ENCODE data around the gene ITFG1.

Gene ITFG1

DNA sequence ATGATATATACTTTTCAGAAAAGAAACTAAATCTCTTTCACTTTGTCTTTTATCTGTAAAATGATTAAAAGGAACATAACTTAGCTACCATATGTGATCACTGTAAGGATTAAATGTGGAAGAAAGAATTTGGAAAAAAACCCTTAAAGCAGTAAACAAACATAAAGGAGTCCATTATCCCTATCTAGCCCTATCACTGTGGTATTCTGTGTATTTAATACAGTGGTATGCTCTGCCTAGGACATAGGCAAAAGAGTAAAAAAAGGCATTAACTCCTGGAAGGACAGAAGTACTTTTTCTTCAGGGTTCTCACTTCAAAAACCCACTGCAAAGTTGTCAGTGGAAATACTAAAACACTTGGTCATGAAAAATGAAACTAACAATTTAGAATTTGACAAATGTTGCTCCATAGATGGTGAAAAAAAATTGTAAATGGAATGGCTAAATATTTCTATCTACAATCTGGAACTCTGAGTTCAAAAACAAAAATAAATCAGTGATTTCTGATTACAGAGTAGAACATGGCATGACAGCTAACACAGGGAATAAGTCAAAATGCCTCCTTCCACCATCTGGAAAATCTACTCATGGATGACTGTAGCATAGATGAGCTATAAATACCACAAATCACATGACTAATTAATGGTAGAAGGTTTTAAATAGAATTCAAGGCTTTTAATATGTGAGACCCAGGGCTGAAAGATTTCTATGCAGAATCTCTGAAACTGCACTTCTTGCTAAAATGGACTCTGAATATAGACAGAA lies 140.1 kb downstream of the ITFG1 start:
- DNase-seq: no peak

DNA sequence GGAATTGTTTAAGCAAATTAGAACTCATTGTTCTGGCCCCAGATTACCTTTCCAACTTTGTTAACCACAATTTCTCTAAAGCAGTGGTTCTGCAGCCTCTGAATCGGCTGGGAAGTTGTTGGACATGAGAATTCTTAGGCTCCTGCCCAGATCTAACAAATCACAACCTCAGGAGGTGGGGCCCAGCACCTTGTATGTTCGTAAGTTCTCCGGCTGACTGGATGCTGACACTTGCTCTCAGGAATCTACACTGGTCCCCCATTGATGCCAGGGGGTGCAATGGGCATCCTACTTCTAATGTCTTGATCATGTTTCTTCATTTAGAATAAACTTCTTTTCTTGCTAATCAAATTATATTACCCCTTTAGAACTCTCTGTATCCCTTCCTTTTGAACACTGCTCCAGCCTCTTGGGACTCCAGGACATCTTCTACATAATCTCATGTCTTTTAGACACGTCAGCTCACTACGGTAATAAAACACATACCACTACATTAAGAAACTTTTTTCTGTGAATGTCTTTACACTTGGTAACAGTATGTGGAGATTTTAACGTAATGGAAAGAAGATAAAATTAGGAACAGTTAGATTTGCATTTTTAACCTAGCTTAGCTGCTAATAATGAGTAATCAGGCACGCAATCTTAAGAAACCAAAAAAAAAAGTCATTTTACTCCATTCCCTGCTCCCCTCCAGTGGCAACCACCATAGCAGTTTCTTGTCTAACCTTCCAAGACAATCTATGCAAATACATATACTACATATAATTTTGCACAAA lies 143.2 kb downstream of the ITFG1 start:
- DNase-seq: no peak

DNA sequence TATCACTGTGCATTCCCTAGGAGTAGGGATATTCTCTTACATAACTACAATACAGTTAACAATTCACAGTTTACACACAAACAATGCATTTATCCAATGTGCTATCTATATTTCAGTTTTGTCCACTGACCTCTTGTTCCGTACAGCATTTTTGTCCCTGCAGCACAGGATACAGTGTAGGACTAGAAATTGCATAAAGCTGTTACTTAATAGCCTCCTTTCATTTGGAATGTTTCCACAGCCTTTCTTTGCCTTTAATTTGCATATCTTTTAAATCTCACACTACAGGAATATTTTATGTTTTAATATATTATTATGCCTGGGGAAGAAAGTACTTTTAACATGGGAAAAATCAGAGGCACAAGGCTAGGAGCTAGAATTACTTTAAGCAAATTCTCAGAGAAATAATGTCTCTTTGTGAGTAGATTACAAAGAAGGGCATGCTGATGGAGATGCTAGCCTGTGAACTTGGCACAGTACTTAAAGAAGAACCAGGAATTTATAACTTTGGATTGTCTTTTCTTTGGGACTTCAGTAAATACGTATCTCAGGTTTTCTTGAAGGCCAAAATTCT lies 144.3 kb downstream of the ITFG1 start:
- DNase-seq: no peak

DNA sequence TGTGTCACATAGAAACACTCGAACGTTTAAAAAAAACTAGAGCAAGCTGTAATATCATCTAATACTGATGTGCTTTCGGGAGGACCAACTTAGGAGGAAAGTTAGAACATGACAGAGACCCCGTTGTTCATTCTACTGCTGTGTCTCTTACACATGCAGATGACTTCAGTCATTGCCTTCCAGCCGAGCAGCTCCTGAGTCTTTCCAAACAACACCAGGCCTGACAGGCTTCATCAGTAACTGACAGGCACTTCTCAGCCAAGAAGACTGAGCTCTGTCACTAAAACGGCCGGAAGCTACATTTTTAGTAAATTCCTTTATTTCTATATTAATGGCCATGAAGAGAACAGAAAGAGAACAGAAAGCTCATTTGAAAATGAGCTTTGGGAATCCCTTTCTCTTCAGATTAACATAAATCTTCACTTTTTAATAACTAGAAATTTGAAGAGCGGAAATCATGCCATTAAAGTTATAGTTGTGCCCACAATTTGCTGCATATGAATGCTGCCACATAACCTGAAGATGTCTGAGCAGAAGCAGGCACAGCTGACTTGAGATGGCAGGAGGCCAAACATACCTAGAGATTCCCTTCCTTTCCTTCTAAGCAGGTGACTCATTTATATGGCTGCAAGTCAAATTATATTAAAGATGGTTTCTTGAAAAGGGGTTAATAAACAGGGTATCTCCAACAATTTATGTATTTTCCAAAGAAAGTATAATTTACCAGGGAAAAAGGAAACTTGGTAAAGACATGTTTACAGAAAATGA lies 148.9 kb downstream of the ITFG1 start:
- DNase-seq: no peak

DNA sequence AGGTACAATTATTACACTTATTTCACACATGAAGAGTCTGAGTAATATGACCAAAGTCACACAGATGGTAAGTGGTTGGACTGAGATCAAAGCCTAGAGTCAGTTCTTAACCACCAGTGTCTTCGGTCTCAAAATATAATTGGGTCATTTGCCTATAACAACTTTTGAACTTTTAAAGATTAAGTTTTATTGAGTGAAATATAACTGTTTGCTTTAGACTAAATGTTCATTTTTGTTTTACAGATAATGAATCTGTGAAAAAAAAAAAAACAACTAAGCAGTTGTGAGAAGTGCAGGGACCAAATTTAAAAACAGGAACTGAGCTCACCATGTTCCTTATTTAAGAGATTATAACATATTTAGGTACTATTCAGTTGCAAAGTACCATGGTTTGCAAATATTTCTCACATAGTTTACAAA lies 150.1 kb downstream of the ITFG1 start:
- no peak for DNase-seq

DNA sequence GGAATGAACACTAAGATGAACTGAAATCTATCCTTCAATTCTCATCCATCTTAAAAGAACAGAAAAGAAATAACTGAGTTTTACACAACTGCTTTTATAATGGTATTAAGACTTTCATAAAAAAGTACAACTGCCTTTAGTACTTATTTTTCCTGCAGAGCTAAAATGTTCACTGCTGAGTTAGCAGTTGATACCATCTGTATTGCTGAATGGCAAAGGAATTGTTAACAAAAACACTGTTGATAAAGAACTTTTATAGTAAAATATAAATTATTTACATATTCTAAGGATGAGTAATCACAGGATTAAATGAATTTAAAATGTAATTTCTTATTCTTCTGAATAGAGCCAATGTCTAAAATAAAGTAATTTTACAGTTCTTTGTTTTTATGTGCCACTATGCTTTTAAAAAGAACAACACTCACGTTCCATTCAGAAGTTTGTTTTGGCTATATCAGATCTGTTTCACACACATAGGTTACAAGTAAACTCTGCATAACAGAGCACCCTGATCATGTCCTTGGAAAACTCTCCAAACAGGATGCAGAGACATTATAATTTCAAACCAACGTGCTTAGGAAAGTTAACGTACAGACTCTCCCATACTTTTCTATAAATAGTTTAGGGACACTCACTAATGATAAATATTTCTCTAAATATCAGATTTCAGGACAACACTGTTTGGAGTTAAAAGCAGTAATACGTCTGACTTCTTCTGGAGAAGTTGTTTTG lies 151.1 kb downstream of the ITFG1 start:
- DNase-seq: no peak

DNA sequence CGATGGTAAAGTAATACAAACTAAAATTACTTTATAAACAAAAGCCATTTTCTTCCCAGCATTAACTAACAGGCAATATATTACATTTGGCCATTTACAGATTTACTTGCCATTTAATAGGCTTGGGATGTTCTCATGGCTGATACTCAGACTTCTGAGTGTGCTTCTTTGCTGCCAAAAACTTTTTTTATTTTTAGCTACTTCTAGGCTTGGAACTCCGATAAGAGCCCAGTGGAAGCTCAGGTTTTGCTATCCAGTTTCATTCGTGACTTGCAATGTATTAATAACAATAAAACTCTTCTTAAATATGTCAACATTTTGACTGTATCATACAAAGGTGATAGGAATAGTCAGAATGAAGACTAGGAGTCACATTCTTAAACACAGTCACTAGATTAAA lies 152.3 kb downstream of the ITFG1 start:
- no peak for DNase-seq

DNA sequence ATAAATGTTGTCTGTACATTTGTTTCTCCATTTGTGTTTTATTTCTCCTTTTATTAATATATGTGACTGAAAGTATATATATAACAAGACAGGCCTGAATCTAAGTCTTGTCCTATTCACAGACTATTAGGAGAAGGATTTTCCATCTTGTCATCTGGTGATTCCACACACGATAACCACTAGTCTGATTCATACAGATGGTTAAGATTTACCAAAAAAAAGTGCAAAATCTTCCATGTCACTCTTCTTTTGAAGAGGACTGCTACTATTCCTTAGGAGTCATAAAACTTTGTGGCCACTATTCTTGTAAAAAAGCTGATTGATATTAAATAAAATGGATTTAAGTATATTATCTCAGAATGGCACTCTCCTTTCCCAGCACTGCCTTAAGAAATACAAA lies 156.3 kb downstream of the ITFG1 start:
- no peak for DNase-seq

DNA sequence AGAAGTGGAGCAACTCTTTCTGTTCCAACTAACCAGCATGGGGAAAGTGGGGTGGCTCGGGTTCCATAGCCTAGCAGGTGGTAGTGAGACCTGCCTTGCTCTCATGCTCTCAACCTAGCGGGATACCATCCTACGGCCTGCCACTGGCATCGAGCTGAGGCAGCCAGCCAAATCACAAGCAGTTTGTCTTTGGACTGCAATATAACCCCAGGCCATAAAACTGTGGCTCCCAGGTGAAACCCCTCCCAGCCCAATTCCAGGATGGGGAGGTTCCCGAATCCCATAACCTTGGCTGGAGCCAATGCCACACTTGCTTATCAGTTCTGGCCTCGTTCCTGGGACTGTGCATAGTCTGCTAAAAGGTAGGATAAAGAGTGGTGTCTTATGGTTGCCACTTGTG lies 161.3 kb downstream of the ITFG1 start:
- DNase-seq: no peak

DNA sequence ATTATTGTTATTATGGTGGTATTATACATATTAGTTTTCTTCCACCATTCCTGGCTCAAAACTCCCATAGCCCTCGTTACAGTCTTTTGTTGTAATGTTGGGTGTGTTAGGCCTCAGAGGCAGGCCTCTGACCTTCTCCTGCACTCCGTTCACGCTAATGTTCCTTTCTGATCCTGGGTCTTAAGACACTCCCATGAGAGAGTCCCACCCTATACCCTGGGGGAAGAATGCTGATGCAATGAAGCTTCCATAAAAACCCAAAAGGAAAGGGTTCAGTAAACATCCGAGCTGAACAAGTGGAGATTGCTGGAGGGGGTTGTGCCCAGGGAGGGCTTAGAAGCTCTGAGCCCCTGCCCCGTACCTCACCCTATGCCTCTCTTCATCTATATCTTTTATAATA lies 175.9 kb downstream of the ITFG1 start:
- no peak for DNase-seq

DNA sequence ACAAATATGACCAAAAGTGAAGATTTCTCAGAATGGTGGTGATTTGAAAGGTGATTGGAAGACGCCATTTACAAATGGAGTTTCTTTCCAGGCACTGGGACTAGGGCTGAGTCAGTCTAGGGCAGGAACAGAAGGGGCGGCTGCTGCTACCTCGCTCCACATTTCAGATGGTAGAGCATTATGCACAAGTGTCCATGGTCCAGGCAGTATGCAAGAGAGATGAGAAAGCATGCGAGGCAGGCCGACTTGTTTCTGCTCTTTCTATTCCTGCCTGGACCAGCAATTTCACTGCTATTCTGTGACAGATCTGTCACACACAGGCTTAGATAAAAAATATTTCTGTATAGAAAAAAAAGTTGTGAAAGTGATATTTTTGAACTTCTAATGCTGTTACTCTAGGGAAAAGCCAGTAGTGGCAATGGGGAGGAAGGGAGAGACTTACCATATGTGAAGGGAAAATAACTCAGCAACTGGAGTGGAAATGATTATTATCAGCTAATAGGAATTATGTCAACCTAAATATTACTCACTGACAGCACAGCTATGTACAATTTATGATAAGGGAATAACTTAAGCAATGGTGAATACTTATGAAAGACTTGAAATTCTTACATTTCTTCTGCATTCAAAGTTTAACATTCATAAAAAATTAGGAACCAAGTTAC lies 182.4 kb downstream of the ITFG1 start:
- DNase-seq: no peak

DNA sequence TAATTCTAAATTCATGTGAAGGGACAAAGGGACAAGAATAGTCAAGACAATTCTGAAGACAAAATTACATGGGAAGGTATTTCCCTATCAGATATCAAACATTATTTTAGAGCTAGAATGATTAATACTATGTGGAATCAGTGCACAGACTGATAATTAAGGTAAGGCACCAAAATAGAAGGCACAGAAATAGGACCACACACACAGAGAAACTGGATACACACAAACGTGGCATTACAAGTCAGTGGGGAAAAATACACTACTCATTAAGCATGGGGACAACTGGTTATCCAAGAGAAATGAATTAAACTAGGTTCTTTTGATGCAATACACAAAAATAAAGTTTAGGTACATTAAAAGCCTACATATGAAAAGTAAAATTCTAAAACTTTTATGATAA lies 184.3 kb downstream of the ITFG1 start:
- DNase-seq: no peak

DNA sequence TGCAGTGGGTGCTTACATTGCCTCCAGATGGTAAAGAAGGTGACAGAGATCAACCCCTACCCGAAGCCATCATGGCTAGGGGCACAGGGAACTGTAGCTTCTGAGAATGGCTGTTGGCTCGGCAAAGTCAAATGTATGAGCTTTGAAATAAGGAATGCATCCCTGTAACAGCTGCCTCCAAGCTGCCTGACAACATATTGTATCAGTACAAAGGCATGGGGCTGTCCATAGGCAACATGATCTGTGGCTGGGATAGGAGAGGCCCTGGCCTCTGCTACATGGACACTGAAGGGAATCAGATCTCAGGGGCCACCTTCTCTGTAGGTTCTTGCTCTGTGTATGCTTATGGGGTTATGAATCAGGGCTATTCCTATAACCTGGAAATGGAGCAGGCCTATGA lies 197.9 kb downstream of the ITFG1 start:
- no peak for DNase-seq

DNA sequence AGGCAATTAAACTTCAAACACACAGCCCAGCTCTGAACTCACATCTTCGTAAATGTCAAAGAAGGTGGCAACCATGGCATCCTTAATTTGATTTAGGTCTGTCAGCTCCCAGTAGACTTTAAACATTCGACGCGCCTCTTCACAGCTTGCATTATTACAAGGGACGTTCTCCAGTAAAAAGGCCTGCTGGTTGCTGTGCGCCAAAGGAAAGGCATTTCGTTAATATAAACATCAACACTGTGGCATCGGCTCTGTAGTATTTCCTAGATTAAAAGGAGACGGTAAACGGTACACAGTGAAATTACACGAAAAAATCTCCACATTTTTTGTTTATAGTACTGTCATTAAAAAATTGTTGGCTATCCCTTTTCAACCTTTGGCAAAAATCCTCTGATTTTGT lies 200.4 kb downstream of the ITFG1 start:
- no peak for DNase-seq

DNA sequence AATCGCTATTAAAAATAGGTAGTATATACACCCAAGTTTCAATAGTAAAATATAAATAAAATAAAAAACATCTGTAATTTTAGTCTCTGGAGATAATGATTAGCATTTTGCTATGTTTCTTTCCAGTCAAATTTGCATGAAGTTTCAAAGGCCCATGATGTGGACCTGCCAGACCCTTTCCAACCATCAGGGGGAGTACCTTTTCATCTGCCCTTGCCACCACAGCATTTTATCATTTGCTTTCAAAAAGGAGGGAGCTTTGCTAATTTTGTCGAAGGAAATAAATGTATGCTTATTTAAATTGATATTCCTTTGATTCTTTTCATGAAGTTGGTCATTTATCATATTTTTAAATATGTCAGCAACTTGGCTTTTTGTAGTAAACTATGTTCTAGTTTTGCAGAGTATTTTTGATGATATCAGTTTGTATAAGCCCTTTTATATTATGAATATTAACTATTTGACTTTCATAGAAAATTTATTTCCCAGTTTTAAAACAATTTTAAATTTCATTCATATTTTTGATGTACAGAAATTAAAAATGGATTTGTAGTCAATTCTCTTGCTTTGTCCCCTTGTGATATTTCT lies 201.9 kb downstream of the ITFG1 start:
- no peak for DNase-seq

DNA sequence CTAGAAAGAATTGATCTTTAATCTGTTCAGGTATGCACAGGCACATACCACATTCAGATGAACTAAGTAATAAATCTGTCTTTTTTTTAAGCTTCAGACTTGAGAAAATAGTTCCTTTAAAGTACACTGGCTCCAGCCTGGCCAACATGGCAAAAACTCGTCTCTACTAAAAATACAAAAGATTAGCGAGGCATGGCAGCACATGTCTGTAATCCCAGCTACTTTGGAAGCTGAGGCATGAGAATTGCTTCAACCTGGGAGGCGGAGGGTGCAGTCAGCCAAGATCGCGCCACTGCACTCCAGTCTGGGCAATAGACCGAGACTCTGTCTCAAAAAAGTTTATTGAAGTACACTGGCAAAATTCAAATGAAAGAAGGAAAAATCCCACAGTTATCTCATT lies 206.1 kb downstream of the ITFG1 start:
- DNase-seq: no peak

DNA sequence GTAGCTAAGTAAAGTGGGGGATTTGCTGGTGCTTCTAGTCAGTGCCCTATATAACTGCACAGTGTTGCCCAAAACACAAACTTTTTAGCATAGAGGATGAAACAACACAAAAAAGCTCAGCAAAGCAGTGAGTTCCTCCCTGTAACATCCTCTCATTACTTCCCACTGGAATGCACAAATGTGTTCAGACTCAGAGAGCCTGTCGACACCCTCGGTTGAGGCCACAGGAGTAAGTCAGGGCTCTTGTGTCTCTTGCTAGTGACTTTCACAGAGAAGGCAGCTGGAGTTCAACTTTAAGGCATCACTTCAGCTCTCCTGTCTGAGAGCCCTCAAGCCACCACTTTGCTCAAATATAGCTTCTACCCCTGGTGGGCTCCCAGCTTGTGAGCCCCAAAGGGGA lies 209.9 kb downstream of the ITFG1 start:
- DNase-seq: no peak

DNA sequence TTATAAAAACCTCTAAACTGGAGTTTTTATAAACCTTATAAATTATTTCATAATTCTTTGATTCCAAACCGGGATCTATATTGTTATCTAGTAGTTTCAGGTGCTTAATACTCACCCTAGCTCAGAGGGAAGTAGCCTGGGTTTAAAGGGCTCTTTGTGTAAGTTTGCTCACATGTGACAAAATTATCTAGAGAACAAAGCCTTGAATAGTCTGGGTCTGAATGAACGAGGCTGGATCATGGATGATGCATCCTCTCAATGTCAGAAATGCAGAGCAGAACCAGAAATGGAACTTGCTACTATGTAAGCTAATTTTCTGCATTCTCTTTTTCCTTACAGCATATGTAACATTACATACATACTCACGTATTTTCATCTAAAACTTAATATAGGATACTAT lies 213.2 kb downstream of the ITFG1 start:
- no peak for DNase-seq

DNA sequence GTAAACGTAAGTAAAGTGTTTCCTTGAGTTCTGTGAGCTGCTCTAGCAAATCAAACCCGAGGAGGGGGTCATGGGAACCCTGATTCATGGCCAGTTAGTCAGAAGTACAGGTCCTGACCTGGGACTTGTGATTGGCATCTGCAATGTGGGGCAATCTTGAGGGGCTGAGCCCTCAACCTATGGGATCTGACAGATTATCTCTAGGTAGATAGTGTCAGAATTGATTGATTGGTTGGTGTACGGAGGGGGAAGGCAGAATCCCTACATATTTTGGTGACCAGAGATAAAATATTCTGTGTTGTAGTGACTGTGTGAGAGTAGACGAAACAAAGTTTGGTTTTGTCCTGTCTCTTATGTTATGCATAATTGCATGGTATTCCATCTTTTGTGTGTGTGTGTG lies 216.7 kb downstream of the ITFG1 start:
- no peak for DNase-seq

DNA sequence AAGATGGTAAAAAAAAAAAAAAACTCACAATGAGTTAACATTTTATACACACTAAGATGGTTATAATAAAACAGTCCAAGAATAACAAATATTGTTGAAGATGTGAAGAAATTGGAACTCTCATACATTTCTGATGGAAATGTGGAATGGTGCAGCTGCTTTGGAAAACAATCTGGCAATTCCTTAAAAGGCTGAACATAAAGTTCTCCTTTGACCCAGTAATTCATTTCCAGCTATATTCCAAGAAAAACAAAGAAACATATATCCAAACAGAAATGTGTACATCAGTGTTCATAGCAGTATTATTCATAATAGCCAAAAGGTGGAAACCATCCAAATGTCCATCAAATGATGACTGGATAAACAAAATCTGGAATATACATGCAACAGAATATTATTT lies 219.8 kb downstream of the ITFG1 start:
- no peak for DNase-seq

DNA sequence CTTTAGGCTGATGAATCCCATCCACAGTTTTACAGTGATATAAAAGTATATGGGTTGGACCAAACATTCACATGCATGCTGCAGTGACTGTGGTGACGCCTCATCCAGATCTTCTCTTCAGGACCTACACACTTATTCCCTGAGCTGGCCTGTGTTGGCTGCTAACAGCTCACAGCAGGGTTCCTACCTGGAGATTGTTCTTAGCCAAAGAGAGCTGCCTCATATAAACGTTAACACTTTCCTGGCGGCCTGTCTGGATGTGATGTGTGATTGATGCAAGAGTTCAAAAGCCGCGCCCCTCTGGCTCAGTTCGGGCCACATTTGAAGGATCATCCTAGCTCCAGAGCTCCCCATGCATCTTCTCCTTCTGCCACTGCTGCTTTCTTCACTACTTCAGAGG lies 224.1 kb downstream of the ITFG1 start:
- no peak for DNase-seq

DNA sequence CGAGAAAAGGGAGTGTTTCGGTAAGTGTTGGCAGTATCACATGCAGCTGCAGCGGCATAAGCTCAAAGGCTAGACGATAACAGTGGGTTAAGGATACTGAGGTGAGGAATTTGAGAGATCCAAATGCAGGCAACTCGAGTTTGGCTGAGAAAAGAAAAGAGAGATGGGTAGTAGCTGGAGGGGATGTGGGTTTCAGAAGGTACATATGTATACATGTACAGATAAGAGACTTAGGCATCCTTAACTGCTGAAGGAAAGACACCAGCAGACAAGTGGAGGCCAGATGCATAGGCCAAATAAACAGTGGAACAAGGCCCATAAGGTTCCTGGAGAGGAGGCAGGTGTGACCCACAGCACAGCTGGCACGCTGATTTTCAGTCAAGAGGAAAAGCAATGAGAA lies 230.6 kb downstream of the ITFG1 start:
- no peak for DNase-seq
